GM12878 (cell line): ENCODE results near the gene DESI1.

Experiments used
- TAF1 ChIP-seq: IDR thresholded peaks from 2 replicates; pipeline ENCODE4 v1.6.1; 2011; ENCODE audit warnings: mild to moderate bottlenecking, low read depth, low read length, borderline replicate concordance
- ZBTB33 ChIP-seq: fragments of 450-650 bp; IDR thresholded peaks from 2 replicates; pipeline ENCODE4 v1.6.1; 2017; ENCODE audit warnings: mild to moderate bottlenecking
- TF ChIP-seq, protein P1 (sequence below), 3 experiments: IDR thresholded peaks in 2 of 3; conservative IDR thresholded peaks in 1 of 3; 2 replicates each; pipeline ENCODE4 v1.5.1; 2011; ENCODE audit warnings: low read depth in 3 of 3, low read length in 3 of 3, mild to moderate bottlenecking in 3 of 3, control low read depth in 2 of 3, moderate library complexity in 2 of 3, inconsistent platforms in 1 of 3, mixed read lengths in 1 of 3; ENCODE audit not compliant: control insufficient read depth in 2 of 3, insufficient read depth in 1 of 3; ENCODE audit errors: extremely low read depth in 1 of 3

DNA sequence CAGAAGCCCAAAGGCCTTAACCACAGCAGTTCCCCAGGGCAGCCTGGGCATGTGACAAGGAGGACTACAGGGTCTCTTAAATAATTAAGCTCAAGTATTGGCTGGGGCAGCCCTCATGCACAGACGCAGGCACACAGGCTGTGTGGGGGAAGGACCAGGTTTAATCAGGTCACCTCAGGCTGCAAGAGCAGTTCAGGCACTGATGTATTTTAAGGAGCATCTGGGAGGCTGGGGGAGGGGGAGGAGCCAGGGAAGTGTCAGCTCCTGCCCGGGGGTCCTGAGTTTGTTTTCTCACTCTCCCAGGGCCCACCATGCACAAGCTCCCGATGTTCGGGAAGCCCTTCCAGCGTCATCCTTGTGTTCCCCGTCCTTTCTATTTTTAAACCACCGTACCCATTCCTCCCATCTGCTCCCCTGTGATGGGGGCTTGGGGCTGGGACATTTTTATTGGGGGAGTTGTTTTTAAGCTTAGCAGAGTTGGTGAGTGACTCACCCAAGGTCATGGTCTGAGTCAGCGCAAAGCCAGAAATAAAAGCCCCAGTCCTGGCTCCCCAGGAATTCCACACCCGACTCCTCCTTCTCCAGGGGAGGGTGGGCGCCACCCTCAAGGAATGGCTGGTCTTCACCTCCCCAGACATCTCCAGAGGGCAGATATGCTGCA is 57.7 kb downstream of the DESI1 start:
- TF ChIP-seq, protein P1, sequence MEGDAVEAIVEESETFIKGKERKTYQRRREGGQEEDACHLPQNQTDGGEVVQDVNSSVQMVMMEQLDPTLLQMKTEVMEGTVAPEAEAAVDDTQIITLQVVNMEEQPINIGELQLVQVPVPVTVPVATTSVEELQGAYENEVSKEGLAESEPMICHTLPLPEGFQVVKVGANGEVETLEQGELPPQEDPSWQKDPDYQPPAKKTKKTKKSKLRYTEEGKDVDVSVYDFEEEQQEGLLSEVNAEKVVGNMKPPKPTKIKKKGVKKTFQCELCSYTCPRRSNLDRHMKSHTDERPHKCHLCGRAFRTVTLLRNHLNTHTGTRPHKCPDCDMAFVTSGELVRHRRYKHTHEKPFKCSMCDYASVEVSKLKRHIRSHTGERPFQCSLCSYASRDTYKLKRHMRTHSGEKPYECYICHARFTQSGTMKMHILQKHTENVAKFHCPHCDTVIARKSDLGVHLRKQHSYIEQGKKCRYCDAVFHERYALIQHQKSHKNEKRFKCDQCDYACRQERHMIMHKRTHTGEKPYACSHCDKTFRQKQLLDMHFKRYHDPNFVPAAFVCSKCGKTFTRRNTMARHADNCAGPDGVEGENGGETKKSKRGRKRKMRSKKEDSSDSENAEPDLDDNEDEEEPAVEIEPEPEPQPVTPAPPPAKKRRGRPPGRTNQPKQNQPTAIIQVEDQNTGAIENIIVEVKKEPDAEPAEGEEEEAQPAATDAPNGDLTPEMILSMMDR (IDR thresholded peaks at IDR 0.05 in 2 of 3, conservative IDR thresholded peaks at IDR 0.05 in 1 of 3; ENCODE audit: control insufficient read depth in 2 of 3, extremely low read depth in 1 of 3, insufficient read depth in 1 of 3, low read depth in 3 of 3, low read length in 3 of 3), result no peak
- TF ChIP-seq TAF1, result no peak
- no peak for TF ChIP-seq ZBTB33
